H1 (cell line): ENCODE data around the gene GSTM3. TPM values are rescaled to one million over a fixed set of nuclear protein-coding genes. Genes with fewer than 3 reads are reported as not detected.
"Not testable (repeated sequence)": the region's sequence is repeated elsewhere in the genome, so short reads cannot be mapped to it uniquely, and the experiment has no call there.

Experiments used
- CTCF ChIA-PET: fragments of 300-600 bp; sonication (Branson Sonifier 250); formaldehyde crosslinking; loops from one replicate; lab custom pipeline; 2021; ENCODE audit not compliant: partially characterized antibody; lab: Charles Lee
- POLR2A ChIA-PET: fragments of 300-600 bp; sonication (Branson Sonifier 250); formaldehyde crosslinking; loops from one replicate; lab custom pipeline; 2021; ENCODE audit warnings: inconsistent platforms; ENCODE audit not compliant: partially characterized antibody; lab: Charles Lee
- DNase-seq, 2 experiments: peaks; one replicate each; pipeline versions ENCODE4 v3.0.0 to v3.0.0-alpha.2; 2010 to 2022; ENCODE audit warnings: low spot score in 2 of 2, low read depth in 1 of 2, mixed read lengths in 1 of 2
- FAIRE-seq: peaks from 2 replicates; lab custom pipeline; 2011; peaks lifted over from hg19 to GRCh38; lab: Jason Lieb, UNC
- H2AFZ ChIP-seq: 2 replicates; pipeline ENCODE4 v1.8.1; 2012; ENCODE audit warnings: low read length, inconsistent platforms
- H2AK5ac ChIP-seq: 2 replicates; pipeline ENCODE4 v1.6.1; 2013; ENCODE audit warnings: low read depth, low read length
- H2BK120ac ChIP-seq: replicated peaks from 2 replicates; pipeline ENCODE3; 2013; ENCODE audit warnings: low read depth, low read length, inconsistent platforms
- H2BK12ac ChIP-seq: 2 replicates; pipeline ENCODE4 v1.6.1; 2013; ENCODE audit warnings: low read depth, low read length
- H2BK15ac ChIP-seq: 2 replicates; pipeline ENCODE4 v1.6.1; 2013; ENCODE audit warnings: low read length
- H2BK20ac ChIP-seq: 2 replicates; pipeline ENCODE4 v1.6.1; 2013; ENCODE audit warnings: low read length
- H2BK5ac ChIP-seq: 2 replicates; pipeline ENCODE4 v1.6.1; 2013; ENCODE audit warnings: low read depth, low read length
- H3K14ac ChIP-seq: 2 replicates; pipeline ENCODE4 v1.6.1; 2013; ENCODE audit warnings: inconsistent platforms; ENCODE audit not compliant: insufficient read length
- H3K18ac ChIP-seq: 2 replicates; pipeline ENCODE4 v1.6.1; 2013; ENCODE audit warnings: low read length; ENCODE audit errors: extremely low read depth
- H3K23ac ChIP-seq: 2 replicates; pipeline ENCODE4 v1.6.1; 2013; ENCODE audit warnings: inconsistent platforms; ENCODE audit not compliant: insufficient read length
- H3K23me2 ChIP-seq: 2 replicates; pipeline ENCODE4 v1.6.1; 2013; ENCODE audit warnings: low read depth, low read length
- H3K27ac ChIP-seq: 2 replicates; pipeline ENCODE4 v1.6.1; 2011; ENCODE audit warnings: low read depth, low read length, inconsistent platforms
- H3K27me3 ChIP-seq, 4 experiments: replicated peaks in 1 of 4; 1 replicate in 1 of 4; 2 replicates in 3 of 4; pipeline versions ENCODE4 v1.6.1 to v1.8.1; 2011 to 2013; ENCODE audit warnings: low read length in 3 of 4, mild to moderate bottlenecking in 3 of 4, inconsistent platforms in 2 of 4, mixed read lengths in 2 of 4, moderate library complexity in 1 of 4; ENCODE audit not compliant: control insufficient read depth in 3 of 4, insufficient read depth in 3 of 4; ENCODE audit errors: extremely low read depth in 1 of 4
- H3K36me3 ChIP-seq, 4 experiments: 2 replicates each; pipeline versions ENCODE4 v1.6.1 to v1.8.1; 2011 to 2013; ENCODE audit warnings: mild to moderate bottlenecking in 4 of 4, low read length in 3 of 4, moderate library complexity in 2 of 4, control low read depth in 1 of 4, inconsistent platforms in 1 of 4; ENCODE audit not compliant: insufficient read depth in 4 of 4, control insufficient read depth in 2 of 4
- H3K4ac ChIP-seq: replicated peaks from 2 replicates; pipeline ENCODE3; 2013; ENCODE audit warnings: low read length, low read depth, mixed read lengths, inconsistent platforms; ENCODE audit not compliant: insufficient read length
- H3K4me1 ChIP-seq, 4 experiments: replicated peaks in 1 of 4; 1 replicate in 1 of 4; 2 replicates in 3 of 4; pipeline versions ENCODE4 v1.6.1 to v1.8.1; 2011 to 2013; ENCODE audit warnings: low read length in 3 of 4, inconsistent platforms in 2 of 4, mixed read lengths in 1 of 4; ENCODE audit not compliant: insufficient read depth in 4 of 4, control insufficient read depth in 3 of 4
- H3K4me2 ChIP-seq, 2 experiments: 2 replicates each; pipeline versions ENCODE4 v1.6.1 to v1.8.1; 2011 to 2013; ENCODE audit warnings: low read depth in 2 of 2, low read length in 2 of 2, control low read depth in 1 of 2, inconsistent platforms in 1 of 2, mild to moderate bottlenecking in 1 of 2; ENCODE audit not compliant: insufficient read depth in 1 of 2
- H3K4me3 ChIP-seq, 4 experiments: fragments of 200-600, 300-600 bp in 1 of 4; sonication (generic), shearing (Covaris generic), sonication (Bioruptor Twin) in 1 of 4; 2 replicates each; pipeline versions ENCODE4 v1.5.1 to v1.8.1; 2011 to 2016; ENCODE audit warnings: low read length in 4 of 4, low read depth in 3 of 4, control low read depth in 2 of 4, inconsistent platforms in 2 of 4, mild to moderate bottlenecking in 2 of 4, mixed read lengths in 1 of 4, moderate library complexity in 1 of 4; ENCODE audit not compliant: insufficient read depth in 2 of 4; ENCODE audit errors: extremely low read depth in 1 of 4
- H3K56ac ChIP-seq: replicated peaks from 2 replicates; pipeline ENCODE3; 2013; ENCODE audit warnings: low read depth, mild to moderate bottlenecking, mixed read lengths, low read length, inconsistent platforms; ENCODE audit not compliant: insufficient read length
- H3K79me1 ChIP-seq: 2 replicates; pipeline ENCODE4 v1.6.1; 2013; ENCODE audit warnings: low read depth, low read length, control low read depth
- H3K79me2 ChIP-seq, 2 experiments: 2 replicates each; pipeline versions ENCODE4 v1.6.1 to v1.8.1; 2012 to 2013; ENCODE audit warnings: low read length in 2 of 2, mild to moderate bottlenecking in 2 of 2, inconsistent platforms in 1 of 2; ENCODE audit not compliant: insufficient read depth in 2 of 2, control insufficient read depth in 1 of 2
- H3K9ac ChIP-seq, 4 experiments: replicated peaks in 1 of 4; 1 replicate in 1 of 4; 2 replicates in 3 of 4; pipeline versions ENCODE4 v1.6.1 to v1.8.1; 2011 to 2013; ENCODE audit warnings: low read depth in 3 of 4, low read length in 3 of 4, control low read depth in 2 of 4, mild to moderate bottlenecking in 2 of 4, moderate library complexity in 2 of 4, inconsistent platforms in 1 of 4; ENCODE audit errors: extremely low read depth in 1 of 4
- H3K9me3 ChIP-seq, 2 experiments: 2 replicates each; pipeline versions ENCODE4 v1.6.1 to v1.8.1; 2012 to 2013; ENCODE audit warnings: mild to moderate bottlenecking in 2 of 2, moderate library complexity in 2 of 2, control low read depth in 1 of 2, inconsistent platforms in 1 of 2, low read depth in 1 of 2, low read length in 1 of 2, mixed read lengths in 1 of 2; ENCODE audit not compliant: insufficient read depth in 2 of 2
- H4K20me1 ChIP-seq, 2 experiments: replicated peaks in 1 of 2; 2 replicates each; pipeline versions ENCODE3 to v1.8.1; 2011 to 2013; ENCODE audit warnings: inconsistent platforms in 2 of 2, low read length in 2 of 2, mild to moderate bottlenecking in 1 of 2; ENCODE audit not compliant: insufficient read depth in 2 of 2, control insufficient read depth in 1 of 2
- H4K5ac ChIP-seq: 2 replicates; pipeline ENCODE4 v1.6.1; 2013; ENCODE audit warnings: low read length, low read depth, mixed read lengths, inconsistent platforms; ENCODE audit not compliant: insufficient read length
- H4K8ac ChIP-seq: 2 replicates; pipeline ENCODE4 v1.8.0; 2013; ENCODE audit warnings: mild to moderate bottlenecking, moderate library complexity, low read length, inconsistent platforms; ENCODE audit not compliant: insufficient read depth; ENCODE audit errors: extremely low read depth
- H4K91ac ChIP-seq: replicated peaks from 2 replicates; pipeline ENCODE3; 2013; ENCODE audit warnings: low read length, mixed read lengths, inconsistent platforms; ENCODE audit not compliant: insufficient read length
- WGBS, 2 experiments: shearing (Covaris generic) in 1 of 2; methylation state at CpG; one replicate each; pipeline versions ENCODE4 v1.1.6 to v1.1.7; 2013 to 2015; ENCODE audit warnings: low lambda C conversion rate in 2 of 2, mixed read lengths in 2 of 2, inconsistent platforms in 1 of 2, low coverage in 1 of 2, missing lambda C conversion rate in 1 of 2; ENCODE audit not compliant: insufficient replicate concordance in 2 of 2, insufficient coverage in 1 of 2, insufficient read length in 1 of 2; ENCODE audit errors: extremely low coverage in 1 of 2, missing lambda C conversion rate in 1 of 2; 5-methylcytosine and 5-hydroxymethylcytosine counted together
- polyA plus RNA-seq, 7 experiments: library from polyadenylated mRNA; depleted of rRNA in 3 of 7; stranded (reverse) in 5 of 7; unstranded in 2 of 7; fragments of >200 nt in 5 of 7; fragments of 200-250 nt in 2 of 7; gene quantifications; 1 replicate in 5 of 7; 2 replicates in 1 of 7; 4 replicates in 1 of 7; pipeline versions ENCODE4 v1.2.1 to v1.2.3, GENCODE V29; 2011 to 2013; ENCODE audit warnings: missing spikeins in 2 of 7, mixed read lengths in 2 of 7
- total RNA-seq: library from RNA; stranded (reverse); fragmentation: NEBNext Ultra II Directional; extraction: Animal tissue kit (Norgen Biotek cat#: 25700); gene quantifications from 2 replicates; pipeline ENCODE4 v1.2.1, GENCODE V29; 2021

GSTM3 gene
- total and polyA plus RNA-seq, 2 of the 8 experiments (the other 6 are each of a cell fraction or from before 2014, with no cell fraction given) = 2.2 to 5.1 TPM

DNA sequence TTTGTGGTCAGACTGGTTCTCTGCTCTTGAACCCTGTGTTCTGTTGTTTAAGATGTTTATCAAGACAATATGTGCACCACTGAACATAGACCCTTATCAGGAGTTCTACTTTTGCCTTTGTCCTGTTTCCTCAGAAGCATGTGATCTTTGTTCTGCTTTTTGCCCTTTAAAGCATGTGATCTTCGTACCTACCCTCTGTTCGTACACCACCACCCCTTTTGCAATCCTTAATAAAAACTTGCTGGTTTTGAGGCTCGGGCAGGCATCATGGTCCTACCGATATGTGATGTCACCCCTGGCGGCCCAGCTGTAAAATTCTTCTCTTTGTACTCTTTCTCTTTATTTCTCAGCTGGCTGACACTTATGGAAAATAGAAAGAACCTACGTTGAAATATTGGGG is 56.1 kb downstream of the GSTM3 start:
- H3K4me1 ChIP-seq, H3K79me1 ChIP-seq, H2AFZ ChIP-seq, H2BK15ac ChIP-seq, H2BK12ac ChIP-seq, H3K79me2 ChIP-seq, POLR2A ChIA-PET, H3K36me3 ChIP-seq, H2AK5ac ChIP-seq, H3K4me3 ChIP-seq, H3K56ac ChIP-seq, H3K4me2 ChIP-seq, H4K20me1 ChIP-seq, H3K27ac ChIP-seq, H3K9ac ChIP-seq, DNase-seq, FAIRE-seq, H3K18ac ChIP-seq, H4K5ac ChIP-seq, H4K91ac ChIP-seq, H2BK20ac ChIP-seq, H3K23me2 ChIP-seq, H4K8ac ChIP-seq, H3K14ac ChIP-seq, H2BK120ac ChIP-seq, CTCF ChIA-PET, H3K9me3 ChIP-seq, H3K27me3 ChIP-seq, H2BK5ac ChIP-seq, H3K23ac ChIP-seq, H3K4ac ChIP-seq: not testable (repeated sequence)
- WGBS, 2 experiments = 88% methylated on average over 6 of the region's 6 CpGs; no CpG with 5 or more reads in 1 of the 2 experiments

Other genes with a start within 250 kb of the GSTM3 start
- 3.6 and 4.3 TPM in 2 replicates for gene CYB561D1, start 246.9 kb downstream of the GSTM3 start, total RNA-seq
- gene CYB561D1, start 246.9 kb downstream of the GSTM3 start, polyA plus RNA-seq (2011; rRNA removed) = 3.8 and 6.8 TPM in 2 replicates
- 2.4 and 2.7 TPM in 2 replicates for gene AMIGO1, start 231.3 kb downstream of the GSTM3 start, total RNA-seq
- 1.5 and 2.4 TPM in 2 replicates for gene AMIGO1, start 231.3 kb downstream of the GSTM3 start, polyA plus RNA-seq (2011; rRNA removed)
- 0.15 and 0.41 TPM in 2 replicates for gene GPR61, start 201.2 kb downstream of the GSTM3 start, total RNA-seq
- gene GPR61, start 201.2 kb downstream of the GSTM3 start, polyA plus RNA-seq (2011; rRNA removed) = 0.53 and 0.63 TPM in 2 replicates
- 9.2 and 9.8 TPM in 2 replicates for gene GNAI3, start 192.4 kb downstream of the GSTM3 start, total RNA-seq
- gene GNAI3, start 192.4 kb downstream of the GSTM3 start, polyA plus RNA-seq (2011; rRNA removed) = 1.9 and 4.0 TPM in 2 replicates
- gene GNAT2, start 121.4 kb downstream of the GSTM3 start, total RNA-seq = not detected in 2 replicates
- gene GNAT2, start 121.4 kb downstream of the GSTM3 start, polyA plus RNA-seq (2011; rRNA removed) = 0.05 and 0.14 TPM in 2 replicates
- 67.7 and 69.4 TPM in 2 replicates for gene AMPD2, start 121.2 kb downstream of the GSTM3 start, total RNA-seq
- gene AMPD2, start 121.2 kb downstream of the GSTM3 start, polyA plus RNA-seq (2011; rRNA removed) = 37.2 and 52.8 TPM in 2 replicates
- gene GSTM4, start 84.9 kb downstream of the GSTM3 start, total RNA-seq = 11.3 and 18.7 TPM in 2 replicates
- 24.0 and 31.4 TPM in 2 replicates for gene GSTM4, start 84.9 kb downstream of the GSTM3 start, polyA plus RNA-seq (2011; rRNA removed)
- 9.6 and 12.2 TPM in 2 replicates for gene GSTM2, start 73.0 kb downstream of the GSTM3 start, total RNA-seq
- gene GSTM2, start 73.0 kb downstream of the GSTM3 start, polyA plus RNA-seq (2011; rRNA removed) = 20.7 and 23.1 TPM in 2 replicates
- 16.5 and 16.7 TPM in 2 replicates for gene GSTM1, start 53.2 kb downstream of the GSTM3 start, total RNA-seq
- 38.8 and 42.5 TPM in 2 replicates for gene GSTM1, start 53.2 kb downstream of the GSTM3 start, polyA plus RNA-seq (2011; rRNA removed)
- gene GSTM5, start 28.8 kb downstream of the GSTM3 start, total RNA-seq = 0.24 and 0.25 TPM in 2 replicates
- gene GSTM5, start 28.8 kb downstream of the GSTM3 start, polyA plus RNA-seq (2011; rRNA removed) = 0.64 and 0.89 TPM in 2 replicates
- gene EPS8L3, start 22.9 kb upstream of the GSTM3 start, total RNA-seq = not detected in 2 replicates
- gene EPS8L3, start 22.9 kb upstream of the GSTM3 start, polyA plus RNA-seq (2011; rRNA removed) = not detected in 2 replicates
- 2.0 and 3.3 TPM in 2 replicates for gene CSF1, start 169.8 kb upstream of the GSTM3 start, total RNA-seq
- gene CSF1, start 169.8 kb upstream of the GSTM3 start, polyA plus RNA-seq (2011; rRNA removed) = 4.2 and 5.4 TPM in 2 replicates
- gene AHCYL1, start 243.7 kb upstream of the GSTM3 start, total RNA-seq = 92.5 and 95.9 TPM in 2 replicates
- 55.8 and 64.5 TPM in 2 replicates for gene AHCYL1, start 243.7 kb upstream of the GSTM3 start, polyA plus RNA-seq (2011; rRNA removed)